GM21786 (cell line): ENCODE data around the gene CHD9.
"Not testable (repeated sequence)": the region's sequence is repeated elsewhere in the genome, so short reads cannot be mapped to it uniquely, and the experiment has no call there.

Experiments
- ATAC-seq: cut with Tn5 transposase; IDR thresholded peaks from one replicate; pipeline ENCODE4 v1.9.1; 2021; ENCODE audit not compliant: unreplicated experiment

CHD9 gene

DNA sequence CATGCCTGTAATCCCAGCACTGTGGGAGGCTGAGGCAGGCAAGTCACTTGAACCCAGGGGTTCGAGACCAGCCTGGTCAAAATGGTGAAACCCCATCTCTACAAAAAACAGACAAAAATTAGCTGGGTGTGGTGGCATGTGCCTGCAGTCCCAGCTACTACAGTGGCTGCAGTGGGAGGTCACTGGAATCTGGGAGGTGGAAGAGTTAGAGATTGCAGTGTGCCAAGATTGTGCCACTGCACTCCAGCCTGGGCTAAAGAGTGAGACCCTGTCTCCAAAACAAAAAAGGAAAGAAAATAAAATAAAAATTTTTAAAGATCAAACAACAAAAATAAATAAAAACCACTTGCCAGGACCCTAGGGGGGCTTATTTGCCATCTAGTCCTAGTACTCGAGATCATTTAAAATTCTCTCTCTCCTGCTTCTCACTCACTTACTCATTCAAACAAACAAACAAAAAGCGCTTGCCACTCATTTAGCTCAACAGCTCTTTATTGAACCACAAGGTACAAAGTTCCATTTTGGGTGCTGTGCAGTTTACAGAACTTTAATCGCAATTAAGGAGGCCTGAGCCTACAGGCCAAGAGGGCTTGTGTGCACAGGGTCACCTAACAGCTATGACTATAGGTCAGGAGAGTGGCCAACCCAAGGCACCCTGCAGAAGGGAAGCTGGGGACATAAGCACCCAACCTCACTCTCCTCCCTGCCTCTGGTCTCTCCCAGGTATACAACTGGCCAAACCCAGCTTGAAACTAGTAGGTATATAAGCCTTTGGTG, 6.5 kb upstream of the CHD9 start:
- no peak for ATAC-seq

DNA sequence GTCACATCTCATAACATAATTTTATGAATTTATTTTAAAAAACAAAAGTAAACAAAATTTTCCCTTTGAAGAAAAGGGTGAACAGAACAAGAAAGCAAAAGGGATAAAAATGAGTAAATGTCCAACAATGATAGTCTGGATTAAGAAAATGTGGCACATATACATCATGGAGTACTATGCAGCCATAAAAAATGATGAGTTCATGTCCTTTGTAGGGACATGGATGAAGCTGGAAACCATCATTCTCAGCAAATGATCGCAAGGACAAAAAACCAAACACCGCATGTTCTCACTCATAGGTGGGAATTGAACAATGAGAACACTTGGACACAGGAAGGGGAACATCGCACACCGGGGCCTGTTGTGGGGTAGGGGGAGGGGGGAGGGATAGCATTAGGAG, 3.5 kb upstream of the CHD9 start:
- ATAC-seq: not testable (repeated sequence)

DNA sequence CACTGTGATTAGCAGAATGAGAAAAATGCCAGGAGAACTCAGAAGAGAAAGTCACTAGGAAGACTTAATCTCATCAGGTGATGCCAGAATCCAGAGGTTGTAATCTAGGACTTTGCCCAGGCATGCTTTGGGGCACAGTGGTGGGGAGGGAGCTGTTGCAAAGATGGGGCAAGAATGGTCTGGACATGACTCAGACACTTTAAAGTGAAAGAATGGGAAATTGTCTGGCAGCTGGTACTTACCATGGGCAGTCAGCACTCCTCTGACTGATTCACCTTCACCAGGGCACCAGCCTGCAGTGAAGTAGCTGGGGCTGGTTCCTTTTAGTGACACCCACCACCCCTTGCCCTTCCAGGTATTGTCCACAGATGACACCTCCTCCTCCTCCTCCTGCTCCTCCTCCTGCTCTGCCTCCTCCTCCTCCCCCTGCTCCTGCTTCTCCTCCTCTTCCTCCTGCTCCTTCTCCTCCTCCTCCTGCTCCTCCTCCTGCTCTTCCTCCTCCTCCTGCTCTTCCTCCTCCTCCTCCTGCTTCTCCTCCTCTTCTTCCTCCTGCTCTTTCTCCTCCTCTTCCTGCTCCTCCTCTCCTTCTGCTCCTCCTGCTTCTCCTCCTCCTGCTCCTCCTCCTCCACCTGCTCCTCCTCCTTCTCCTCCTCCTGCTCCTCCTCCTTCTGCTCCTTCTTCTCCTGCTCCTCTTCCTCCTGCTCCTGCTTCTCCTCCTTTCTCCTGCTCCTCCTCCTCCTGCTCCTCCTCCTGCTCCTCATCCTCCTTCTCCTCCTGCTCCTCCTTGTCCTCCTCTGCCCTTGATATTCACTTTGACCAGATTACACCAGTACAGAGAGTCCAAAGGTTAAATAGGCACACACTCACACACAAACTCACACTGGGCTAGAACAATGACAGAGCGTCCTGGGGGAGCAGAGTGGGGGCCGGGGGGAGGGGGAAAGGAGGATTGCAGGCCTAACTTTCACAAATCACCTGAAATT, 2.0 kb upstream of the CHD9 start, which contains the start of gene CHD9NB:
CHD9NB (minus strand) TSS at position 379 of the 983 bp plus-strand sequence. CDS start 8,739 bp downstream, outside the sequence.
- peak; percentile 19 for ATAC-seq

DNA sequence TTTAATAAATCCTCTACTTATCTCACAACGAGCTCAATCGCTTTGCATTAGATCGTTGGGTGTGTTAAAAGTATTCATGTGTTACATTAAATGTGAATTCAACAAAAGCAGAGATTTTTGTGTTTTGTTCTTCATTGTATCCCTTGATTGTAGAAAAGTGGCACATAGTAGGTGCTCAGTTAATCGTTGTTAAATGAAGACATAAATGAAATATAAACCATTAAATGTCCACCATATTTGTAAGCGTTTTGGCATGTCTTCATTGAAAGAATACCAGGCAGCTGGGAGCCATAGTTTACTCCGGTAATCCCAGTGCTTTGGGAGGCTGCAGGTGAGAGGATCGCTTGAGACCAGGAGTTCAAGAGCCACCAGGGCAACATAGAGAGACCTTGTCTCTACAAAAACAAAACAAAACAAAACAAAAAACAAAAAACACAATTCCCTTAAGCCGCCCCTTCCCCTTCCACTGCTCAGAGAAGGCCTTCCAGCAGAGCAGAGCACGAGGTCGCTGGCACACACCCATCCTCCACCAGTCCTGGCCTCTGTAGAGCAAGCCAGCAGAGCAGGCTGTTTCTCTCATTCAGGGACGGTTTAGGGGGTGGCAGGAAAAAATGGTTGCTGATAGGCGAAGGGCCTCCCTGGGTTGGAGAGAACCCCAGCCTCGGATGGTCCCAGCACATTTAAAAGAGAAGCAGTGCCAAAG, 673 bp upstream of the CHD9 start:
- no peak for ATAC-seq

DNA sequence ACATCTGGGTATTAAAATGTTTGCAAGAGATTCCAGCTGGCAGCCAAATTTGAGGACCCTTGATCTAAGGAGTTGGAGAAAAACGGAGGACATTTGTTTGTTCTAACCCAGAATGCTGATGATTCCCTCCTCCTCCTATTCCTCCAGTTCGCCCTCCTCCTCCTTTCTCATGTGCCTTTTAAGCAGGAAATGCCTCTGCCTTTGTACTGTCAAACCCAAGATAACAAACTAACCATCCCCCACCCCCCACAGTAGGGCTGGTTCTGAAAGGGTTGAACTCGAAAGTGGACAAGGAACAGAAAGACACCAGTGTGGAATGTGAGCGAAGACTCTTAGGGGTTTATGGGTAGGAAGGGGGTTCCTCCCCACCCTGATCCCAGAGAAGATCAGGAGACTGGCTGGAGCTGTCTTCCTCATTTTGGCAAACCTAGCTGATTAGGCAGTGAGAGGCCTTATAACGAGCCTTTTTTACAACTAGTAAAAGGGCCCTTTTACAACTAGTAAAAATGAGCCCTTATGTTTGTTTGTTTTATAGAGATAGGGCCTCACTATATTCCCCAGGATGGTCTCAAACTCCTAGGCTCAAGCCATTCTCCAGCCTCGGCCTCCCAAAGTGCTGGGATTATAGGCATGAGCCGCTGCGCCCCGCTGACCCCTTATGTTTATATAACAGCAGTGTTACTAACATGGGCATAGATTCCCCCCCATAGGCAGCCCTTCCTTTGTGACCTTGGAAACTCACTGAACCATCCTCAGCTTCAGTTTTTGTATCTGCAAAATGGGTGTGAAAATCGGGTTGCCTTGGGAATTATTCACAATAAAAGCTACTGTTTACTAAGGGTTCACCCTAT, 975 bp downstream of the CHD9 start:
- no peak for ATAC-seq

DNA sequence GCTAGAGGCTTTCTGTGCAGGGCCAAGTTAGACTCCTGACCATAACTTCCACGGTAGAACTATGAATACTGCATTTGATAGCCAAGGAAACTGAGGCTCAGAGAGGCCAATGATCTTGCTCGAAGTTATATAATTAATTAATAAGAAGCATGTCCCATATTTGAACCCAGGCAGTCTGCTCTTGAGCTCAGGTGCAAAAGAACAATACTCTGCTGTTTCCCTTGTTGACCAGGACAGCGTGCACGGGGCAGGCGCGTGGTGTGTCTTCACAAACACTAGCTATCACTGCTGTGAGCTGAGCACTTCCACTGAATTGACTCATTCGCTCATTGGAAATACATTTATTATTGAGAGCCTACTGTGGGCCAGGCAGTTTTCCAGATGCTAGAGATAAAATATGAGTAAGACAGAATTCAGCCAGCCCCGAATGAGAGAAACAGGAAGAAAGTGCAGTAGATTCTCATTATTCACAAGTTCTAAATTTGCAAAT, 1.6 kb downstream of the CHD9 start:
- no peak for ATAC-seq

DNA sequence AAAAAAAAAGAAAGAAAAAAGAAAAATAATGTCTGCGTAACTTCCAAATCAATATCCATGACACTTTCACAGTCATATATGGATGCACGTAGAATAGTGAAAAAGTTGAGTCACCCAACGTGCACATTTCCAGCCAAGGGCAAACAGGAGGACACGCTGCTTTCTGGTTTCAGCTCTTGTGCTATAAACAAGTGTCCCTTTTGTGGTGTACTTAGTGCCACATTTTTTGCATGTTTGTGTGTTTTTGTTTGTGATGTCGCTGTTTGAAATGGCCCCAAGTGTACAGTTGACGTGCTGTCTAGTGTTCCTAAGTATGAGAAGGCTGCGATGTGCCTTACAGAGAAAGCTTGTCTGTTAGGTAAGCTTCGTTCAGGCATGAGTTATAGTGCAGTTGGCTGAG, 2.9 kb downstream of the CHD9 start:
- ATAC-seq: no peak

DNA sequence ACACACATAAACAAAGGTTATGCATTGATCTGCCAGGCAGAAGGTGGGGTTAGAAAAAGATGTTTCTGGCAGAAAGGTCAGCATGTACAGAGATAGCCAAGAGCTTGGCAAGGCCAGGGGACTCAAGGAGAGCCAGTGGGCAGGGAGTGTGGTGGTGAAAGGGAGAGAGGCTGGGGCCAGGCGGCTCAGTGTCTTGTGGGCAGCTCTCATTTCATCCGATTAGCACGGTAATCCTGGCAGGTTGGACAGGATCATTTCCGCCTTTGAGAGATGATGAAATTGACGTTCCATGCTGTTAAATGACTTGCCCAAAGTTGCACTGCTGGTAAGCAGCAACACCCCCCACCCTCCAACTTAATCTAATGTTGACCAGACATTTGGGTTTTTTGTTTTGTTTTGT, 3.6 kb downstream of the CHD9 start:
- ATAC-seq: no peak

DNA sequence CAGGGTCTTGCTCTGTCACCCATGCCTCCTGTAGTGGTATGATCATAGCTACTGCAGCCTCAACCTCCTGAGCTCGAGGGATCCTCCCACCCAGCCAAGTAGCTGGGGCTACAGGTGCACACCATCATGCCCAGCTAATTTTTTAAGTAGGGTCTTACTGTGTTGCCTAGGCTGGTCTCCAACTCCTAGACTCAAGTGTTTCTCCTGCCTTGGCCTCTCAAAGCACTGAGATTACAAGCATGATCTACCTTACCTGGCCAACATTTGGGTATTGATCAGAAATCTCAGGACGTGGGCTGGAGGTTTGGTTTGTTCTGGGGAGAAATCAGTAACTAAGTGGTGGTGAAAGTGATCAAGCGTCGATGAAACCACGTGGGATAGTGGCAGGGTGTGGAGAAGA, 4.1 kb downstream of the CHD9 start:
- no peak for ATAC-seq

DNA sequence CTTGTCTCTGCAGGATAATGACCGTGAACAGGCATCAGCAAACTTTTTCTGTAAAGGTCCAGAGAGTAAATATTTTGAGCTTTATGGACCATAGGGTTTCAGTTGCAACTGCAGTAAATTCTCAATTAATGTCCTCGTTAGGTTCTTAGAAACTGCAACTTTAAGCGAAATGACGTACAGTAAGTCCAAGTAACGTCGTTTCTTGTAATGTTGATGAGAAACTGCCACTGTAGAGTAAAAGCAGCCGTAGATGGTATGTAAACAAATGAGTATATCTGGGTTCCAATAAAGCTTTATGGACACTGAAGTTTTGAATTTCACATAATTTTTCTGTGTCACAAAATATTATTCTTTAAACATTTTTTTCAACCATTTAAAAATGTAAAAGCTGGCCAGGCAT, 4.9 kb downstream of the CHD9 start:
- no peak for ATAC-seq

DNA sequence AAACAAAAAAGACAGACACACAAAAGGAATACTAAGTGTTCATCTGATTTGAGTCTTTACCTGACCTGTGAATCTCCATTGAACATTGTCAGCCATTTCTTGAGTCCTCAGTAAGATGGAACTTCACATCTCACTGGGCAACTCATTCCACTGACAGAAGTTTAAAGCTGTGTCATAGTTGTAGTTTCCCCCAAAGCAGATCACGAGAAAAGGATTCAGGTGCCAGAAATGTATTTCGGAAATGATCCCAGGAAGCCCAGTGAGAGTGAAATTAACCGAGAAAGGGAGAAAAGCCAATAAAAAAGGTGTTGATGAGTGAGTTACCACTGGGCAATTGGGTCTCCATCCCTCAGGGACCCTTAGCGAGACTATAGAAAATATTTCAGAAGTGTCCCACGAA, 6.5 kb downstream of the CHD9 start:
- ATAC-seq: peak; percentile 18

DNA sequence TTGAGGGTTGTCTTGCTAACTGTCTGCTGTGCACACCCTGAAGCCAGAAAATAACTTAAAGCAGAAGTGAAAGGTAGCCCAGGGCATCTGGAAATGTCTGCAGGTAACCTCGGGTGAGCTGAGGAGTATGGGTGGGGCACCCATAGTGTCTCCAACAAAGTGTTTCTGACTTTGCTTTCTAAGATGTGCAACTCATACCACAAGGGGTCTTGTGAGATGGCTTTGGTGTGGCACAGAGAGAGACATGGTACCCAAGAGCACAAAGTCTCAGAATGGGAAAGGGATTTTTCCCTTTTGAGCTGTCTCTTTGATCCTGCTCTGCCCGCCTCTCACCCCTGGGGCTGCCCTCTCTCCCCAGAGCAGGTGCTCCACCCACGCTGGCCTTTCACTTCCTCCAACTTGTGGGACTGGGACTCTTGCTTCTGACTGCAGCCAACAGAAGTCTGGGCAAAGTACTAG, 6.9 kb downstream of the CHD9 start:
- peak; percentile 80 for ATAC-seq

DNA sequence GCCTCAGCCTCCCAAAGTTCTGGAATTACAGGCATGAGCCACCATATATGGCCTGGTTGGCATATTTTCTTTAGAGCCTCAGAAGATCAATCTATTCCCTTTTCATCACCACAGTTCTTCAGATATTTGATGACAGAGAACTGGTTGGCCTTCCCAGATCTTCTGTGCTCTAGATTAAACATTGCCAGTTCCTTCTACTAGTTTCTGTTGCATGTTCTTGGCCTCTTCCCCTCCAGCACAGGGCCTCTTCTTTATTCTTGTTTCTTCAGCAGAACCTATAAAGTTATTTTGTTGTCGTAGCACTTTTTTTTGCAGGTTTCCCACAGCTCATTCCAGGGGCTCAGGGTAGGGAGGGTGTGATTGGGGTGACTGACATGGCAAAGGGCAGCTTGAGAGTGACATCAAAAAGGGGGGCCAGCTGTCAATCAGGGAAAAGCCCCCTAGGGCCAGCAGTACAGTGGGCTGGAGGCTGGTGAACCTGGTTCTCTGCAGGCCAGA, 9.3 kb downstream of the CHD9 start:
- no peak for ATAC-seq

DNA sequence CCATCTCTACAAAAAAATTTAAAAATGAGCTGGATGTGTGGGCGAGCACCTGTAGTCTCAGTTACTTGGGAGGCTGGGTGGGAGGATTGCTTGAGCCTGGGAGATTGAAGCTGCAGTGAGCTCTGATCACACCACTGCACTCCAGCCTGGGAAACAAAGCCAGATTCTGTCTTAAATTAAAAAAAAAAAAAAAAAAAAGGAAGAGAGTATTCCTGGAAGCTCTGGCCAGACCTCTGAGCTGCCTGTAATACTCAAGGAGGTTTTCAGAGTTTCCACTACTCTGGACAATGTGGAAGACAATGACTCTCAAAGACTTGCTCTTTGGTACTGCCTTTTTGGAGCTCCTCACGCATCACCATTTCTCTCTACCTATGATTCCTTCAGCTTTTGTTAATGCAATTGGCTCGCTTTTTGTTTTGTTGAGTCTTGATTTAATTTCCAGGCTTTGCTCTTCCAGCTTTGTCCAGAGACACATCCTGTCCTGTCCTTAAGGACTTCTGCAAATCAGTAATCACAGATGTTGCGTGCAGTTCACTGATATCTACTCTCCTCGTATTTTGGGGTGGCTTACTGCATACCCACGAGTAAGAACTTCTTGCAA, 10.8 kb downstream of the CHD9 start:
- ATAC-seq: no peak

DNA sequence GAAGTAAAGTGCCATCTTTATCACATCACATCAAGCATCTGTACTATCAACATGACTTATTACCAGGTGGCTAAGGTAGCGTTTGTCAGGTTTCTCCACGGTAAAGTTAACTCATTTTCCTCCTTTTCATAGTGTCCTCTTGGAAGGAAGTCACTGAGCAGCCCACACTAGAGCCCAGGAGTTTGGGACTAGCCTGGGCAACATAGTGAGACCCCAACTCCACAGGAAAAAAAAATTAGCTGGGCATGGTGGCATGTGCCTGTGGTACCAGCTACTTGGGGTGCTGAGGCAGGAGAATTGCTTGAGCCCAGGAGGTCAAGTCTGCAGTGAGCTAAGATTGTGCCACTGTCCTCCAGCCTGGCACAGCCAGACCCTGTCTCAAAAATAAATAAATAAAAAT, 12.9 kb downstream of the CHD9 start:
- ATAC-seq: no peak

DNA sequence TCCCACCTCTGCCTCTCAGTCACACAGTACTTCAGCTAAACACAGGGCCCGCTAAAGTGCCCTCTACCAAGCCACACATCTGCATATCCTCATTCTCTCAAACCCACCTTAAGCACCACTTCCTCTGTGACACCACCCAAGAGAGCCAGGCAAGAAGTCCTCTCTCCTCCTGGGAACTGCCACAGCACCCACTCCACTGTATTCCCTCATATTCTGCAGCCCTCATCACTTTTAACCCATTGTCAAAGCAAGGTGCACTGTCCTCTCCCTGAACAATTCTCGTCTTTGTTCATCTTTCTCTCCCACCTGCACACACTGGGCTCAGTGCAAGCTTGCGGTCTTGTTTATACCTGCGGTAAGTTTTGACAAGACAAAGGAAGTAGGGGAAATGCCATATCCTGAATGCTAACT, 13.6 kb downstream of the CHD9 start:
- peak; percentile 61 for ATAC-seq

DNA sequence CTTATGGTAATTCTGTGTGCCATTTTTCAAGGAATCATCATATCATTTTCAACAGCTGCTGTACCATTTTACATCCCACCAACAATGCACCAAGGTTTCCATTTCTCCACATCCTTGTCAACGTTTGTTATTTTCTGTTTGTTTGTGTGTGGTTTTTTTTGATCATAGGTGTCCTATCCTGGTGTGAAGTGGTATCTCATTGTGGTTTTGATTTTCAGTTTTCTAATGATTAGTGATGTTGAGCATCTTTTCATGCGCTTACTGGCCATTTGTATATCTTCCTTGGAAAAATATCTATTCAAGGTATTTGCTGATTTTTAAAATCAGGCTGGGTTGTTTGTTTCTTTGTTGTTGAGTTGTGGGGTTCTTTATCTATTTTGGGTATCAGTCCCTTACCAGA, 15.0 kb downstream of the CHD9 start:
- no peak for ATAC-seq

DNA sequence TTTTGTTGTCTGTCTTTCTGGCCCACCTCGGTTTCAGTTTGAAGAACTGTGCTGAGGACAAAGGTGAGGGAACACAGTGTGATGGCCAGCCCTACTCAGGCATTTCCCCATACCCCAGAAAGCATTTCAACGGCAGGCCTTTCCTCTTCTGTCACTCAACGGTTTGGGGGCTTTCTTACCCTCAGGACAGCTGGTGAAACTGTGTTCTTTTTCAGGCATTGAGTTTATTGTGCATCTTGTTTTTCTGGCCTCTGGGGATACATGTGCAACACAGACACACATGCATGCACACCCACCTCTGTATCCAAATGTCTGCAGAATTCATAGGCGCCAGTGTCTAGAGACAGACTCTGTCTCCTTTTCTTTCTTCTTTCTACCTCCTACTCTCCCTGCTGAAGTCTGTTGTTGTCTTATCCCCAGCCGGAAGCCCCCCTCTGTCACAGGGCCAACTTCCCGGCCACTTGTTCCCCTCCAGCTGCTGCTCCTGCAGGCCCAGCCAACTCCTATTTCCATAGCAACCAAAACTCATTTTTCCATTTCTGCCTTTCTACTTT, 17.0 kb downstream of the CHD9 start:
- no peak for ATAC-seq

DNA sequence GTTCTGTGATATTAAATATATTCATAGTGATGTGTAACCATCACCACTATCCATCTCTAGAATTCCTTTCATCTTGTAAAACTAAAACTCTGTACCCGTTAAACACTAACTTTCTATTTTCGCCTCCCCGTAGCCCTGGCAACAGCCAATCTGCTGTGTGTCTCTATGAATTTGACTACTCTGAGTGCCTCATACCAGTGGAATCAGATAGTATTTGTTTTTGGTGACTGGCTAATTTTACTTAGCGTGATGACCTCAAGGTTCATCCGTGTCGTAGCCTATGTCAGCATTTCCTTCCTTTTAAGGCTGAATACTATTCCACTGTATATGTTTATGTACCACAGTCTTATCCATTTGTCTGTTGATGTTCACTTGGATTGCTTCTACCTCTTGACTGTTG, 18.2 kb downstream of the CHD9 start:
- ATAC-seq: no peak
